ENCODE results near the gene CFAP58. TPM values are rescaled to one million over a fixed set of nuclear protein-coding genes. Genes with fewer than 3 reads are reported as not detected.

The CFAP58 gene, protein sequence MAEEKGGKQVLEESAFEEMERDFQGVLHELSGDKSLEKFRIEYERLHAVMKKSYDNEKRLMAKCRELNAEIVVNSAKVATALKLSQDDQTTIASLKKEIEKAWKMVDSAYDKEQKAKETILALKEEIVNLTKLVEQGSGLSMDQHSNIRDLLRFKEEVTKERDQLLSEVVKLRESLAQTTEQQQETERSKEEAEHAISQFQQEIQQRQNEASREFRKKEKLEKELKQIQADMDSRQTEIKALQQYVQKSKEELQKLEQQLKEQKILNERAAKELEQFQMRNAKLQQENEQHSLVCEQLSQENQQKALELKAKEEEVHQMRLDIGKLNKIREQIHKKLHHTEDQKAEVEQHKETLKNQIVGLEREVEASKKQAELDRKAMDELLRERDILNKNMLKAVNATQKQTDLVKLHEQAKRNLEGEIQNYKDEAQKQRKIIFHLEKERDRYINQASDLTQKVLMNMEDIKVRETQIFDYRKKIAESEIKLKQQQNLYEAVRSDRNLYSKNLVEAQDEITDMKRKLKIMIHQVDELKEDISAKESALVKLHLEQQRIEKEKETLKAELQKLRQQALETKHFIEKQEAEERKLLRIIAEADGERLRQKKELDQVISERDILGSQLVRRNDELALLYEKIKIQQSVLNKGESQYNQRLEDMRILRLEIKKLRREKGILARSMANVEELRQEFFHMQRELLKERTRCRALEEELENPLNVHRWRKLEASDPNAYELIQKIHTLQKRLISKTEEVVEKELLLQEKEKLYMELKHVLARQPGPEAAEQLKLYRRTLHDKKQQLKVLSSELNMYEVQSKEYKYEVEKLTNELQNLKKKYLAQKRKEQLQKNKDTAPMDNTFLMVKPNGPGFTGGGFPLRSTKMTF
- total RNA-seq (2021) = 0.15 and 0.31 TPM in 2 replicates
- percentile 16 among the genes with signal in this experiment for Bru-seq, nascent RNA
- percentile 20 among the genes with signal in this experiment for BruChase-seq, experiment 1, labeled RNA remaining after a 2-hour chase
- percentile 15 among the genes with signal in this experiment for BruChase-seq, experiment 2, labeled RNA remaining after a 6-hour chase
- long read RNA-seq = 0 reads

DNA sequence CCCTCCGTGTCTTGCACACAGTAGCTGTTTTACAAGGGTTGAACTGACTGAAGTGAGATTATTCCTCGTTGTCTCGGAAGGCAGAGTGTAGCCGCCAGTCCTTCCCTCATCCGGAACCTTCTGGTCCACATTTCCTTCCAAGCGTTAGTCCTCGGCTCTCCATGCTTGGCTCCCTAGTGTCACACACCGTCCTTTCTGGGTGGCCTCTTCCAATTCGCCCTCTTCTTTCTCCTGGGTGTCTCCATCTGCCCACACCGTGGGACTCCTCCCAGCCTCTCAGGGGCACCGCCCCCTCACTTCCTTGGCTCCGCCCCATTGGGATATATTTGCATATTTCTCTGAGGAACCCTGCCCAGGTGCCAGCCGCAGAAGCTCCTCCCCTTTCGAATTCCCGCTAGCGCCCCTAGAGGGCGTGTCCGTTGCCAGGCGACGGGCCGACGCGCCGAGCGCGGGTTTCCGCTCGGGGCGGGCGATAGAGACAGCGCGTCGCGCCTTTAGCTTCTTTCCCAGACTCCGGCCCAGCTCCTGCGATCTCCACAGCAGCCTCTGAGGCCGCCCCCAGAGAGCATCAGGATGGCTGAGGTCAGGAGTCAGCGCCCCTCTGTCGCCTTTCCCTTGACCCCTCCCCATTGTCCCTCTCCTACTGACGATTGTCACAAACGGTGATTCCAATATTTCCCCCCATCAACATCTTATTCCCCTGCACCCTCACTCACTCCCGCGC, at the start of gene CFAP58:
TSS of gene CFAP58 (plus strand) at position 509 of the 724 bp plus-strand sequence. CDS start at position 574, 65 bp downstream.
- peaks cover 3% of the 10 kb centered on the region; the same call in 1 of the 2 replicates for H3K27me3 ChIP-seq (ENCODE audit: insufficient read depth, low read depth)
- CTCF ChIA-PET = no interaction called here
- no peak within 1 kb of the TSS for H3K27ac ChIP-seq
- BruUV-seq (replicated peaks) = no TSS peak
- H3K79me2 ChIP-seq (ENCODE audit: low read depth) = no peaks in the 10 kb centered on the region
- H3K36me3 ChIP-seq (ENCODE audit: low read depth) = no peaks in the 10 kb centered on the region
- H3K4me2 ChIP-seq = peak within 1 kb of the TSS; percentile 70
- H3K4me3 ChIP-seq = peak within 1 kb of the TSS; percentile 21; the same call in 1 of the 2 replicates
- H3K9me3 ChIP-seq (ENCODE audit: insufficient read depth, low read depth) = no peaks in the 10 kb centered on the region
- H4K20me1 ChIP-seq (ENCODE audit: insufficient read depth) = no peaks in the 10 kb centered on the region
- H3K9me2 ChIP-seq (ENCODE audit: insufficient read depth) = no peaks in the 10 kb centered on the region
- H2AFZ ChIP-seq = no peak within 1 kb of the TSS
- intact Hi-C loops (cut with micrococcal nuclease; ENCODE audit: unreplicated experiment) = loop anchor here (5.0 kb wide), 1 partner anchor 466 kb away; no protein-coding TSS in a partner anchor
- POLR2A ChIA-PET (ENCODE audit: unreplicated experiment) = interaction anchor here (0.5 kb wide), 1 partner anchor 256 kb away, joined by 3 read pairs; no protein-coding TSS in a partner anchor
- DNase-seq = peak; percentile 48 to 84
- H3K4me1 ChIP-seq (replicated peaks; ENCODE audit: insufficient read depth) = peaks cover 30% of the 10 kb centered on the region
- TF ChIP-seq EZH2 (IDR thresholded peaks at IDR 0.05; ENCODE audit: low read depth) = no peak
- TF ChIP-seq, protein P1, sequence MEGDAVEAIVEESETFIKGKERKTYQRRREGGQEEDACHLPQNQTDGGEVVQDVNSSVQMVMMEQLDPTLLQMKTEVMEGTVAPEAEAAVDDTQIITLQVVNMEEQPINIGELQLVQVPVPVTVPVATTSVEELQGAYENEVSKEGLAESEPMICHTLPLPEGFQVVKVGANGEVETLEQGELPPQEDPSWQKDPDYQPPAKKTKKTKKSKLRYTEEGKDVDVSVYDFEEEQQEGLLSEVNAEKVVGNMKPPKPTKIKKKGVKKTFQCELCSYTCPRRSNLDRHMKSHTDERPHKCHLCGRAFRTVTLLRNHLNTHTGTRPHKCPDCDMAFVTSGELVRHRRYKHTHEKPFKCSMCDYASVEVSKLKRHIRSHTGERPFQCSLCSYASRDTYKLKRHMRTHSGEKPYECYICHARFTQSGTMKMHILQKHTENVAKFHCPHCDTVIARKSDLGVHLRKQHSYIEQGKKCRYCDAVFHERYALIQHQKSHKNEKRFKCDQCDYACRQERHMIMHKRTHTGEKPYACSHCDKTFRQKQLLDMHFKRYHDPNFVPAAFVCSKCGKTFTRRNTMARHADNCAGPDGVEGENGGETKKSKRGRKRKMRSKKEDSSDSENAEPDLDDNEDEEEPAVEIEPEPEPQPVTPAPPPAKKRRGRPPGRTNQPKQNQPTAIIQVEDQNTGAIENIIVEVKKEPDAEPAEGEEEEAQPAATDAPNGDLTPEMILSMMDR (conservative IDR thresholded peaks at IDR 0.05) = peak; percentile 62
- H3F3A ChIP-seq (ENCODE audit: insufficient read depth, low read depth) = peaks cover 9% of the 10 kb centered on the region; the same call in 1 of the 2 replicates

DNA sequence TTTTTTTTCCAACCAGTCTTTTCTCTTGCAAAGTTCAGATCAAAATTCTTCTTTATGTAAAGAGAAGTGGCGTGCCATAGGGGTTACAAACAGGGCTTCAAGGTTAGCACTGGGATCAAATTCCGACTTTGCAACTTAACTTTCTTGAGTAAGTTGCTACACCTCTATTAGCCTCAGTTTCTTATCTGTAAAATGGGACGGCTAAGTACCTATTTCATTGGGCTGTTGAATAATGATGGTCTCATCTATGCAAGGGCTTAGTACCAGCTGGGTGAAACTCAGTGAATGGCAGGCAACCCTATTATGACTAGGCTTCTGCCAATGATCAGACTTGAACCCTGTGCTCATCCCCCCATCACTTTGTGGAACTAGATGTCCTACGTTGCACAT, 49.3 kb upstream of the CFAP58 start:
- no TSS peak for BruUV-seq (replicated peaks)
- ChIA-PET POLR2A (ENCODE audit: unreplicated experiment) (no interaction called here), CTCF (interaction anchor here (0.5 to 0.6 kb wide), 2 partner anchors 9 to 43 kb away, joined by 3 to 6 read pairs; no protein-coding TSS in a partner anchor)
- Histone ChIP-seq H3K9me2 (ENCODE audit: insufficient read depth) (no peaks in the 10 kb centered on the region), H3K4me3 (no peak overlapping the region), H3F3A (ENCODE audit: insufficient read depth, low read depth) (0 out of 2 replicates have a peak, but pooled peaks cover 4% of the 10 kb centered on the region), H4K20me1 (ENCODE audit: insufficient read depth) (no peaks in the 10 kb centered on the region), H2AFZ (no peak overlapping the region), H3K4me2 (peak overlapping the region; percentile 63), H3K79me2 (ENCODE audit: low read depth) (no peaks in the 10 kb centered on the region), H3K9me3 (ENCODE audit: insufficient read depth, low read depth) (no peaks in the 10 kb centered on the region; the same call in 1 of the 2 replicates), H3K36me3 (ENCODE audit: low read depth) (no peaks in the 10 kb centered on the region), H3K27me3 (ENCODE audit: insufficient read depth, low read depth) (no peaks in the 10 kb centered on the region), H3K4me1 (replicated peaks; ENCODE audit: insufficient read depth) (peaks cover 15% of the 10 kb centered on the region), H3K27ac (no peak overlapping the region)
- intact Hi-C loops (cut with micrococcal nuclease; ENCODE audit: unreplicated experiment) = no loop called here
- TF ChIP-seq, protein P1 (conservative IDR thresholded peaks at IDR 0.05) = no peak
- TF ChIP-seq EZH2 (IDR thresholded peaks at IDR 0.05; ENCODE audit: low read depth) = no peak
- DNase-seq = no peak

Measured in PC-9 (cell line).